Endothelial cell of umbilical vein (primary cell): ENCODE results near the gene CNOT4. TPM values are rescaled to one million over a fixed set of nuclear protein-coding genes. Genes with fewer than 3 reads are reported as not detected.

ENCODE experiments used
- BruUV-seq: library from RNA; stranded (reverse); fragments of 400-500 nt; replicated peaks from 2 replicates; lab custom pipeline; 2021; lab: Mats Ljungman, UMichigan
- CTCF ChIA-PET: fragments of 300-600, 350-600 bp; sonication (Branson Sonifier 250); formaldehyde crosslinking; loops from one replicate; lab custom pipeline; 2021; ENCODE audit warnings: antibody characterized with exemption, inconsistent platforms; lab: Charles Lee
- POLR2A ChIA-PET: fragments of 300-600, 350-600 bp; sonication (Branson Sonifier 250); formaldehyde crosslinking; loops from one replicate; lab custom pipeline; 2021; ENCODE audit warnings: antibody characterized with exemption, inconsistent platforms; lab: Charles Lee
- DNase-seq: peaks from one replicate; pipeline ENCODE4 v3.0.0-alpha.2; 2011; ENCODE audit warnings: low read depth, low spot score
- FAIRE-seq: peaks from 2 replicates; lab custom pipeline; 2011; peaks lifted over from hg19 to GRCh38; lab: Jason Lieb, UNC
- H2AFZ ChIP-seq: 2 replicates; pipeline ENCODE4 v1.6.0; 2012; ENCODE audit warnings: low read depth, low read length, control low read depth, inconsistent platforms
- H3K27ac ChIP-seq: 2 replicates; pipeline ENCODE4 v1.5.1; 2011; ENCODE audit warnings: low read depth, mild to moderate bottlenecking, control low read depth, low read length, moderate library complexity; ENCODE audit not compliant: insufficient read depth
- H3K27me3 ChIP-seq, 2 experiments: 2 replicates each; pipeline versions ENCODE4 v1.6.0 to v1.6.1; 2011; ENCODE audit warnings: low read length in 2 of 2, mixed read lengths in 1 of 2; ENCODE audit not compliant: control insufficient read depth in 2 of 2, insufficient read depth in 2 of 2
- H3K36me3 ChIP-seq, 2 experiments: 2 replicates in 1 of 2; 3 replicates in 1 of 2; pipeline ENCODE4 v1.5.1; 2011; ENCODE audit warnings: low read length in 2 of 2, mild to moderate bottlenecking in 1 of 2, moderate library complexity in 1 of 2; ENCODE audit not compliant: control insufficient read depth in 2 of 2, insufficient read depth in 2 of 2; ENCODE audit errors: extremely low read depth in 1 of 2
- H3K4me1 ChIP-seq: 3 replicates; pipeline ENCODE4 v1.5.1; 2011; ENCODE audit warnings: mild to moderate bottlenecking, low read length; ENCODE audit not compliant: control insufficient read depth, insufficient read depth; ENCODE audit errors: extremely low read depth
- H3K4me2 ChIP-seq: 2 replicates; pipeline ENCODE4 v1.6.1; 2011; ENCODE audit warnings: low read length, control low read depth, mixed read lengths; ENCODE audit not compliant: insufficient read depth
- H3K4me3 ChIP-seq, 3 experiments: fragments of 200-600 bp in 1 of 3; sonication (generic), shearing (Covaris generic) in 1 of 3; replicated peaks in 1 of 3; 2 replicates each; pipeline ENCODE4 v1.5.1; 2011 to 2016; ENCODE audit warnings: control low read depth in 3 of 3, low read length in 3 of 3, mild to moderate bottlenecking in 2 of 3, inconsistent platforms in 1 of 3, low read depth in 1 of 3, moderate library complexity in 1 of 3; ENCODE audit not compliant: insufficient read depth in 1 of 3
- H3K79me2 ChIP-seq: 2 replicates; pipeline ENCODE4 v1.6.0; 2012; ENCODE audit warnings: low read length, inconsistent platforms; ENCODE audit not compliant: control insufficient read depth, insufficient read depth
- H3K9ac ChIP-seq: replicated peaks from 2 replicates; pipeline ENCODE3; 2011; ENCODE audit warnings: low read length, control low read depth; ENCODE audit not compliant: insufficient read depth; ENCODE audit errors: extremely low read depth
- H3K9me1 ChIP-seq: replicated peaks from 3 replicates; pipeline ENCODE4 v1.6.0; 2011; ENCODE audit warnings: mild to moderate bottlenecking, low read length; ENCODE audit not compliant: control insufficient read depth, insufficient read depth; ENCODE audit errors: extremely low read depth
- H3K9me3 ChIP-seq: replicated peaks from 2 replicates; pipeline ENCODE4 v1.5.1; 2012; ENCODE audit warnings: low read length, inconsistent platforms; ENCODE audit not compliant: control insufficient read depth, insufficient read depth
- H4K20me1 ChIP-seq: replicated peaks from 2 replicates; pipeline ENCODE3; 2011; ENCODE audit warnings: mild to moderate bottlenecking, low read length; ENCODE audit not compliant: control insufficient read depth, insufficient read depth; ENCODE audit errors: extremely low read depth
- EZH2 ChIP-seq: IDR thresholded peaks from 2 replicates; pipeline ENCODE4 v1.6.1; 2012; ENCODE audit warnings: borderline replicate concordance, low read depth, mild to moderate bottlenecking, moderate library complexity, low read length, inconsistent platforms; ENCODE audit not compliant: severe bottlenecking
- FOS ChIP-seq: IDR thresholded peaks from 2 replicates; pipeline ENCODE4 v1.6.1; 2011; ENCODE audit warnings: mild to moderate bottlenecking, low read length, moderate library complexity, borderline replicate concordance; ENCODE audit not compliant: insufficient read depth
- GATA2 ChIP-seq: IDR thresholded peaks from 2 replicates; pipeline ENCODE4 v1.7.0; 2011; ENCODE audit warnings: low read depth, mild to moderate bottlenecking, moderate library complexity, mixed read lengths, low read length; ENCODE audit not compliant: insufficient read length, insufficient read depth
- JUN ChIP-seq: IDR thresholded peaks from 2 replicates; pipeline ENCODE4 v1.6.1; 2011; ENCODE audit warnings: borderline replicate concordance, low read depth; ENCODE audit not compliant: insufficient read length, insufficient read depth
- MYC ChIP-seq: IDR thresholded peaks from one replicate; pipeline ENCODE4 v1.6.1; 2011; ENCODE audit warnings: mild to moderate bottlenecking, low read depth, low read length
- POLR2A ChIP-seq: IDR thresholded peaks from 2 replicates; pipeline ENCODE4 v1.6.1; 2012; ENCODE audit warnings: low read depth, mild to moderate bottlenecking, control low read depth, low read length
- dilution Hi-C: fragments of 300-500 bp; cut with MboI; formaldehyde crosslinking; loops from one replicate; pipeline ENCODE4 v1.15.0; 2019; ENCODE audit warnings: low sequenced_read_pairs; ENCODE audit not compliant: extremely low pct_ligation_motif_present
- intact Hi-C: fragments of 100-400 bp; cut with micrococcal nuclease; formaldehyde crosslinking; loops from one replicate; pipeline ENCODE4 v1.10.0; 2022
- polyA plus RNA-seq, 4 experiments: library from polyadenylated mRNA; depleted of rRNA in 3 of 4; stranded (reverse) in 3 of 4; unstranded in 1 of 4; fragments of >200 nt; gene quantifications; 2 replicates each; pipeline versions ENCODE4 v1.2.1 to v1.2.3, GENCODE V29; 2011 to 2012; ENCODE audit warnings: missing spikeins in 1 of 4
- total RNA-seq: library from RNA; stranded (reverse); gene quantifications from 2 replicates; pipeline ENCODE4 v1.2.3, GENCODE V29; 2021
- TF ChIP-seq, protein P1 (sequence below), 2 donors: IDR thresholded peaks; 1 replicate in 1 of 2; 2 replicates in 1 of 2; pipeline ENCODE4 v1.5.1; 2011; ENCODE audit warnings: low read length in 2 of 2, mild to moderate bottlenecking in 2 of 2, moderate library complexity in 2 of 2, control low read depth in 1 of 2, inconsistent platforms in 1 of 2, low read depth in 1 of 2; ENCODE audit not compliant: insufficient read depth in 1 of 2; ENCODE audit errors: extremely low read depth in 1 of 2
- TF ChIP-seq, protein P2 (sequence below): IDR thresholded peaks from 2 replicates; pipeline ENCODE4 v1.6.1; 2011; ENCODE audit not compliant: insufficient read depth, insufficient read length

Gene CNOT4
- total and polyA plus RNA-seq, 2 donors (not counting 3 experiments of a cell fraction or from before 2014, with no cell fraction given), result 10.3 to 21.7 TPM

DNA sequence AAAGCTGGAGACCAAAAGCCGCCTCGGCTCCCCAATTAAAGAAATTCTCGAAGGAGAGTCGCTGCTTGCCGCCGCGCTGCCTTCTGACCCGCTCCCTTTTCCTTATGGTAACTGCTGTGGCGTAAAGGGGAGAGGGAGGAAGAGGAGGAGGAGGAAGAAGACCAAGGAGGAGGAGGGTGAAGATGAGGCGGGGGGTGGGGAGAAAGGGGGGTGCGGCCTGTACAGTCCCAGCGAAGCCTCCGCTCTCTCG, 388 bp downstream of the CNOT4 start:
- FAIRE-seq (no peak), DNase-seq (no peak)
- POLR2A ChIA-PET, result no interaction called here
- peak overlapping the region; percentile 92 to 95 (median 93) for H3K4me3 ChIP-seq
- peak overlapping the region; percentile 89 for H3K9ac ChIP-seq
- peaks cover 19% of the 10 kb centered on the region for H3K4me1 ChIP-seq
- H2AFZ ChIP-seq, result peak overlapping the region; percentile 84
- H4K20me1 ChIP-seq, result peaks cover 3% of the 10 kb centered on the region
- CTCF ChIA-PET, result interaction anchor here (1.4 to 1.8 kb wide), 2 partner anchors 95 to 228 kb away, joined by 5 to 6 read pairs; no protein-coding TSS in a partner anchor
- no peaks in the 10 kb centered on the region for H3K9me1 ChIP-seq
- intact Hi-C loops, result loop anchor here (2.0 kb wide), 1 partner anchor 95 kb away; no protein-coding TSS in a partner anchor
- peak overlapping the region; percentile 83 for H3K27ac ChIP-seq
- H3K9me3 ChIP-seq, result no peaks in the 10 kb centered on the region
- no TSS peak for BruUV-seq
- H3K36me3 ChIP-seq, result no peaks in the 10 kb centered on the region
- peak overlapping the region; percentile 93 for H3K4me2 ChIP-seq
- peaks cover 51% of the 10 kb centered on the region for H3K79me2 ChIP-seq
- TF ChIP-seq POLR2A (peak; percentile 36), FOS (no peak), MYC (no peak), GATA2 (no peak), JUN (no peak), EZH2 (no peak)
- TF ChIP-seq, protein P1, sequence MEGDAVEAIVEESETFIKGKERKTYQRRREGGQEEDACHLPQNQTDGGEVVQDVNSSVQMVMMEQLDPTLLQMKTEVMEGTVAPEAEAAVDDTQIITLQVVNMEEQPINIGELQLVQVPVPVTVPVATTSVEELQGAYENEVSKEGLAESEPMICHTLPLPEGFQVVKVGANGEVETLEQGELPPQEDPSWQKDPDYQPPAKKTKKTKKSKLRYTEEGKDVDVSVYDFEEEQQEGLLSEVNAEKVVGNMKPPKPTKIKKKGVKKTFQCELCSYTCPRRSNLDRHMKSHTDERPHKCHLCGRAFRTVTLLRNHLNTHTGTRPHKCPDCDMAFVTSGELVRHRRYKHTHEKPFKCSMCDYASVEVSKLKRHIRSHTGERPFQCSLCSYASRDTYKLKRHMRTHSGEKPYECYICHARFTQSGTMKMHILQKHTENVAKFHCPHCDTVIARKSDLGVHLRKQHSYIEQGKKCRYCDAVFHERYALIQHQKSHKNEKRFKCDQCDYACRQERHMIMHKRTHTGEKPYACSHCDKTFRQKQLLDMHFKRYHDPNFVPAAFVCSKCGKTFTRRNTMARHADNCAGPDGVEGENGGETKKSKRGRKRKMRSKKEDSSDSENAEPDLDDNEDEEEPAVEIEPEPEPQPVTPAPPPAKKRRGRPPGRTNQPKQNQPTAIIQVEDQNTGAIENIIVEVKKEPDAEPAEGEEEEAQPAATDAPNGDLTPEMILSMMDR (IDR thresholded peaks at IDR 0.05; ENCODE audit: extremely low read depth in 1 of 2, insufficient read depth in 1 of 2, low read depth in 1 of 2, low read length in 2 of 2), result no peak
- TF ChIP-seq, protein P2, sequence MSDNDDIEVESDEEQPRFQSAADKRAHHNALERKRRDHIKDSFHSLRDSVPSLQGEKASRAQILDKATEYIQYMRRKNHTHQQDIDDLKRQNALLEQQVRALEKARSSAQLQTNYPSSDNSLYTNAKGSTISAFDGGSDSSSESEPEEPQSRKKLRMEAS, result no peak
- H3K27me3 ChIP-seq, result no peaks in the 10 kb centered on the region
- dilution Hi-C loops, result no loop called here
